Tibial nerve (tissue), 4 donors: ENCODE measurements around the gene RAB35.
A peak's percentile ranks its signal among the peaks of the same experiment; 100 is the strongest.

Experiments used
- CTCF ChIP-seq, 5 experiments: fragments of 200-600 bp in 3 of 5; fragments of 450-650 bp in 2 of 5; sonication (generic) in 3 of 5; IDR thresholded peaks; one replicate each; pipeline ENCODE4 v1.5.1; 2016 to 2019; ENCODE audit warnings: antibody characterized with exemption in 5 of 5, mild to moderate bottlenecking in 3 of 5, moderate library complexity in 2 of 5
- EP300 ChIP-seq, 2 donors: sonication (generic); formaldehyde crosslinking; IDR thresholded peaks; one replicate each; pipeline ENCODE4 v1.6.1; 2017; ENCODE audit warnings: antibody characterized with exemption in 2 of 2, mild to moderate bottlenecking in 1 of 2
- POLR2A ChIP-seq, 2 donors: fragments of 450-650 bp; IDR thresholded peaks; one replicate each; pipeline ENCODE4 v1.6.1; 2017; ENCODE audit warnings: antibody characterized with exemption in 2 of 2, mild to moderate bottlenecking in 2 of 2, moderate library complexity in 2 of 2

DNA sequence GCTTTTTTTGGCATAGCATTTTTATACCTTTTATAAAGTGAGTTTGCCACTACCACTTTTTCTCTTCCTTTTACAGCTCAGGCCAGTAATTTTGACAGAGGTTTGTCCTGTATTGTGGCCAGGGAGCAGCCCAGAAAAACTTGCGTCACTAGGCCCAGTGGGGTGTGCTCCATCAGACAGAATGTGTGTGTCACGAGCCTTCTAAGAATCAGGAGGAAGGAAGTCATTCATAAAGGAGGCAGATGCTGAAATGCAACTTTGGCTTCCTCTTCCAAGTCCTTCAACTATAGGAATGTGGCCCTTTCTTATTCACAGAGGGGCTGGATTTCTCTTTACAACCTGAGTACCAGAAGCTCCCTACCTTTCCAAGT, 10.1 kb upstream of the RAB35 start:
- TF ChIP-seq CTCF (IDR thresholded peaks at IDR 0.05) (no peak), EP300 (IDR thresholded peaks at IDR 0.05) (peak in 1 of 2 donors; percentile 79), POLR2A (IDR thresholded peaks at IDR 0.05) (no peak)
